Neuronal stem cell (in vitro differentiated cells): Measurements from ENCODE around the gene BSND.
"Not testable (repeated sequence)": the region's sequence is repeated elsewhere in the genome, so short reads cannot be mapped to it uniquely, and the experiment has no call there.

Source experiments
- DNase-seq: peaks from one replicate; pipeline ENCODE4 v3.0.0-alpha.2; 2013; ENCODE audit warnings: low spot score
- H2AFZ ChIP-seq: one replicate; pipeline ENCODE4 v1.6.1; 2013; ENCODE audit warnings: mild to moderate bottlenecking, low read length, inconsistent platforms
- H2AK5ac ChIP-seq: 2 replicates; pipeline ENCODE4 v1.6.1; 2013; ENCODE audit warnings: low read depth, mild to moderate bottlenecking, inconsistent platforms, low read length, moderate library complexity, mixed read lengths
- H2BK120ac ChIP-seq: 2 replicates; pipeline ENCODE4 v1.6.1; 2013; ENCODE audit warnings: low read depth, mild to moderate bottlenecking, inconsistent platforms, low read length, moderate library complexity, mixed read lengths
- H2BK12ac ChIP-seq: one replicate; pipeline ENCODE4 v1.6.1; 2013; ENCODE audit warnings: low read length, inconsistent platforms
- H2BK15ac ChIP-seq: 2 replicates; pipeline ENCODE4 v1.6.1; 2013; ENCODE audit warnings: mild to moderate bottlenecking, low read length, inconsistent platforms, mixed read lengths
- H2BK5ac ChIP-seq: one replicate; pipeline ENCODE4 v1.6.1; 2013; ENCODE audit warnings: inconsistent platforms, mild to moderate bottlenecking, low read length, moderate library complexity
- H3K14ac ChIP-seq: one replicate; pipeline ENCODE4 v1.6.1; 2013; ENCODE audit warnings: low read length, inconsistent platforms
- H3K18ac ChIP-seq: 2 replicates; pipeline ENCODE4 v1.6.1; 2013; ENCODE audit warnings: low read length, inconsistent platforms
- H3K23ac ChIP-seq: 2 replicates; pipeline ENCODE4 v1.6.1; 2013; ENCODE audit warnings: low read depth, mild to moderate bottlenecking, mixed read lengths, low read length, inconsistent platforms; ENCODE audit not compliant: poor library complexity
- H3K27ac ChIP-seq: replicated peaks from 3 replicates; pipeline ENCODE4 v1.5.1; 2013; ENCODE audit warnings: low read length, inconsistent platforms
- H3K27me3 ChIP-seq, 3 experiments: 2 replicates each; pipeline ENCODE4 v1.6.1; 2013; ENCODE audit warnings: low read length in 3 of 3, mild to moderate bottlenecking in 2 of 3, inconsistent platforms in 1 of 3, low read depth in 1 of 3, mixed read lengths in 1 of 3, moderate library complexity in 1 of 3; ENCODE audit not compliant: control insufficient read depth in 3 of 3, insufficient read depth in 3 of 3
- H3K36me3 ChIP-seq, 2 donors: replicated peaks in 1 of 2; 2 replicates each; pipeline ENCODE4 v1.6.1; 2013; ENCODE audit warnings: low read length in 2 of 2; ENCODE audit not compliant: control insufficient read depth in 2 of 2, insufficient read depth in 2 of 2
- H3K4ac ChIP-seq: 2 replicates; pipeline ENCODE4 v1.6.1; 2013; ENCODE audit warnings: inconsistent platforms, mild to moderate bottlenecking, low read length, moderate library complexity
- H3K4me1 ChIP-seq, 2 donors: 1 replicate in 1 of 2; 2 replicates in 1 of 2; pipeline ENCODE4 v1.6.1; 2013; ENCODE audit warnings: low read length in 2 of 2, low read depth in 1 of 2; ENCODE audit not compliant: control insufficient read depth in 2 of 2, insufficient read depth in 1 of 2
- H3K4me2 ChIP-seq: one replicate; pipeline ENCODE4 v1.6.1; 2013; ENCODE audit warnings: mild to moderate bottlenecking, low read length, inconsistent platforms; ENCODE audit not compliant: insufficient read depth, poor library complexity, severe bottlenecking
- H3K4me3 ChIP-seq, 2 donors: 2 replicates each; pipeline ENCODE4 v1.5.1; 2013; ENCODE audit warnings: low read length in 2 of 2, mild to moderate bottlenecking in 2 of 2, inconsistent platforms in 1 of 2, moderate library complexity in 1 of 2
- H3K79me1 ChIP-seq: one replicate; pipeline ENCODE4 v1.6.1; 2013; ENCODE audit warnings: low read depth, mild to moderate bottlenecking, inconsistent platforms, low read length, moderate library complexity
- H3K9ac ChIP-seq: one replicate; pipeline ENCODE4 v1.6.1; 2013; ENCODE audit warnings: mild to moderate bottlenecking, low read depth, low read length, inconsistent platforms; ENCODE audit not compliant: poor library complexity
- H3K9me3 ChIP-seq, 2 donors: replicated peaks in 1 of 2; 2 replicates each; pipeline versions ENCODE3 to v1.6.1; 2013; ENCODE audit warnings: low read length in 2 of 2, mild to moderate bottlenecking in 2 of 2, inconsistent platforms in 1 of 2, low read depth in 1 of 2, mixed read lengths in 1 of 2, moderate library complexity in 1 of 2; ENCODE audit not compliant: control insufficient read depth in 2 of 2, insufficient read depth in 1 of 2
- H4K8ac ChIP-seq: one replicate; pipeline ENCODE4 v1.6.1; 2013; ENCODE audit warnings: low read depth, mild to moderate bottlenecking, inconsistent platforms, low read length, moderate library complexity
- H4K91ac ChIP-seq: one replicate; pipeline ENCODE4 v1.6.1; 2013; ENCODE audit warnings: low read length, low read depth, mild to moderate bottlenecking, inconsistent platforms; ENCODE audit not compliant: poor library complexity
- WGBS, 2 donors: extraction: QIAGEN DNeasy Blood & Tissue Kit; methylation state at CpG; one replicate each; pipeline ENCODE4 v1.1.7; 2013; ENCODE audit warnings: missing lambda C conversion rate in 2 of 2, mixed read lengths in 1 of 2; ENCODE audit not compliant: insufficient read length in 2 of 2, insufficient replicate concordance in 1 of 2; ENCODE audit errors: extremely low coverage in 2 of 2; 5-methylcytosine and 5-hydroxymethylcytosine counted together

Gene BSND

DNA sequence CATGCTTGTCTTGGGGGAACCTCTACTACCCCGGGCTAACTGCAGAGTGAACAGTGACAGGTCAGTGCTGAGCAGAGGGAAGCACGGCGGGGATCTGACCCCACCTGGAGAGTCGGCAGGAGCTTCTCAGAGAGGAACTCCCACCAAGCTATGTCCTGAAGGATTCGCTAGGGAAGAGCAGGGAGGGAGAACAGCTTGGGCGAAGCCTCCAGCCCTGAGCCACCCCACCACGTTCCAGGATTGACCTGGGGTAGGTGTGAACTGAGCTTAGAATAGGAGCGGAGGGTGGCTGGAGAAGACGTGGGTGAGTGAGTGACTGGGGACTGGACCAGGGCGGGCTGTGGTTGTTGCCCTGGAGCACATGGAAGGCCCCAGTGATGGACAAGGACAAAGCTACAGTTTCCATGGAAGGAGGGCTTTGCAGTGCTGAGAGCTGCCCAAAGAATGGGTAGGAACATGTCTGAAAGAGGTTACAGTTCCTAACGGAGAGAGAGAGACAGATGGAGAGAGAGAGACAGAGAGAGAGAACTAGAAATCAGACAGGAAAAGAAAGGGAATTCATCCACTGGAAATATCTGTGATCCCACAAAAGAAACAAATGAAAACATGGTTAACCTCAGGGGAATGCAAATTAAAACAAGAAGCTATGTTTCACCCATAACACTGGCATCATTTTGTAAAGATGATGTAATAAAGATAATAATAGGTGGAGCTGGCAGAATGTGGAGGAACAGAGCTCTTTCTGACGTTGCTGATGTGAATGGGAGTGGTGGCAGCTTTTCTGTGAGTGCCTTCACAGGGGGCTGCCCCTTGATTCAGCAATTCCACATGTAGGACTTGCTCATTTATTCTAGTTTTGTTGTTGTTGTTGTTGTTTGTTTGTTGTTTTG, 17.2 kb downstream of the BSND start:
- Histone ChIP-seq H3K27me3 (peaks cover 0 to 30% (median 0%) of the 10 kb centered on the region in 3 experiments), H3K4me1 (no peaks in the 10 kb centered on the region), H2BK12ac (no peak overlapping the region), H3K9me3 (no peaks in the 10 kb centered on the region), H4K8ac (no peak overlapping the region), H4K91ac (no peak overlapping the region), H3K36me3 (no peaks in the 10 kb centered on the region), H3K4me2 (no peak overlapping the region), H2BK5ac (no peak overlapping the region), H2BK15ac (no peak overlapping the region), H3K23ac (no peak overlapping the region), H2AK5ac (no peak overlapping the region), H3K79me1 (no peaks in the 10 kb centered on the region), H2BK120ac (no peak overlapping the region), H3K14ac (no peak overlapping the region), H3K4me3 (no peak overlapping the region), H3K9ac (no peak overlapping the region), H2AFZ (no peak overlapping the region), H3K18ac (no peak overlapping the region), H3K27ac (no peak overlapping the region), H3K4ac (no peak overlapping the region)
- DNase-seq, result no peak
- no CpG with 5 or more reads among the region's 12 CpGs for WGBS, 2 donors

- Histone ChIP-seq H3K4ac (no peak overlapping the region), H3K4me3 (no peak overlapping the region), H3K36me3 (no peaks in the 10 kb centered on the region), H3K4me2 (no peak overlapping the region), H3K27me3 (peaks cover 0 to 30% (median 0%) of the 10 kb centered on the region in 3 experiments), H3K9ac (no peak overlapping the region), H3K79me1 (no peaks in the 10 kb centered on the region), H4K91ac (no peak overlapping the region), H3K27ac (no peak overlapping the region), H3K14ac (no peak overlapping the region), H3K9me3 (no peaks in the 10 kb centered on the region), H2AK5ac (no peak overlapping the region), H2BK5ac (no peak overlapping the region), H2AFZ (no peak overlapping the region), H4K8ac (no peak overlapping the region), H2BK12ac (no peak overlapping the region), H2BK15ac (no peak overlapping the region), H3K18ac (no peak overlapping the region), H3K4me1 (no peaks in the 10 kb centered on the region), H3K23ac (no peak overlapping the region), H2BK120ac (no peak overlapping the region)
- no peak for DNase-seq
- no CpG with 5 or more reads among the region's 9 CpGs for WGBS, 2 donors
Observed at GRCh38 chr1:55018395-55018794, 19.7 kb downstream of the BSND start.

DNA sequence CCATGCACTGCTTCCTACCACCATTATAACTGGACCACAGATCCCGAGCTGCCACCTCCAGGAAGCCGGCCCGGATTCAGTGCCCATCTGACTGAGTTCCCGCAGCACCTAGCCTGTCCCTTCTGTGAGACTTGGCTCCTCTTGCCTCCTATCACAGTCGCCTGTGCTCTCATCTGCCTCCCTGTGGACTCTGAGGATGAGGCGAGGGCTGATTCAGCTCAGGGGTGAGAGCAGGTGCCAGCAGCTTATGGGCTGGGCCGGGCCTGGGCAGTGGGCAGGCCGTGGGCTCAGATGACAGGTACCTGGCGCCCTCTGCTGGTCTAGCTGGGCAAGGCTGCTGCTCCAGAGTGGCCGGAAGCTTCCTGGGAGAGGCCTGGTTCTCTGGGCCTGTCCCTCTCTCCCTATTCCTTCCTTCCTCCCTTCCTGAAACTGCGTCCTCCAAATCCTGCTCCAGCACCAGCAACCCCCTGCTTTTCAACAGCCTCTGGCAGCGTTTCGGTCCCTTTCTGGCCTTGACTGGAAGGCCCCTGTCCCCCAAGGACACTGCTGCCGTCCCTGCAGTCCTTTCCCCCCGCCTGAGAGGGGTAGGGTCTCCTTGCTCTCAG, 23.3 kb downstream of the BSND start:
- Histone ChIP-seq H2AFZ (peak overlapping the region; percentile 93), H4K91ac (no peak overlapping the region), H3K79me1 (no peaks in the 10 kb centered on the region), H4K8ac (peak overlapping the region; percentile 78), H3K9ac (peak overlapping the region; percentile 32), H3K9me3 (no peaks in the 10 kb centered on the region), H2BK5ac (no peak overlapping the region), H3K14ac (peak overlapping the region; percentile 82), H3K4me3 (no peak overlapping the region), H2BK120ac (no peak overlapping the region), H3K27ac (no peak overlapping the region), H3K36me3 (no peaks in the 10 kb centered on the region), H3K4me2 (no peak overlapping the region), H3K27me3 (no peaks in the 10 kb centered on the region), H2BK15ac (peak overlapping the region; percentile 96), H2BK12ac (no peak overlapping the region), H3K4me1 (no peaks in the 10 kb centered on the region), H2AK5ac (peak overlapping the region; percentile 83), H3K18ac (peak overlapping the region; percentile 74), H3K4ac (no peak overlapping the region), H3K23ac (peak overlapping the region; percentile 2)
- no CpG with 5 or more reads among the region's 15 CpGs for WGBS, 2 donors
- DNase-seq, result peak; percentile 79

- H3K27me3 ChIP-seq, H2BK12ac ChIP-seq, H2AFZ ChIP-seq, H3K9ac ChIP-seq, H2BK5ac ChIP-seq, H3K27ac ChIP-seq, H3K36me3 ChIP-seq, H3K79me1 ChIP-seq, H2BK120ac ChIP-seq, H3K4me2 ChIP-seq, H4K8ac ChIP-seq, H3K23ac ChIP-seq, H4K91ac ChIP-seq, H3K18ac ChIP-seq, H3K14ac ChIP-seq, H3K4ac ChIP-seq, DNase-seq, H3K4me3 ChIP-seq, H2AK5ac ChIP-seq, H3K4me1 ChIP-seq, H3K9me3 ChIP-seq, H2BK15ac ChIP-seq: not testable (repeated sequence)
- no CpG with 5 or more reads among the region's 10 CpGs for WGBS, 2 donors
Observed at GRCh38 chr1:55024163-55024562, 25.4 kb downstream of the BSND start.
